Epithelial cell of proximal tubule (primary cell): Measurements from ENCODE around the gene STAB1. TPM values are rescaled to one million over a fixed set of nuclear protein-coding genes. Genes with fewer than 3 reads are reported as not detected.

Experiments
- DNase-seq: peaks from one replicate; pipeline ENCODE4 v3.0.0-alpha.2; 2011; ENCODE audit warnings: low read depth
- H3K4me3 ChIP-seq: 2 replicates; pipeline ENCODE4 v1.5.1; 2011; ENCODE audit warnings: low read depth, mild to moderate bottlenecking, low read length
- CTCF ChIP-seq: conservative IDR thresholded peaks from 2 replicates; pipeline ENCODE4 v1.5.1; 2012; ENCODE audit warnings: low read depth, mild to moderate bottlenecking, low read length
- total RNA-seq: library from RNA; depleted of rRNA; stranded (reverse); fragments of >200 nt; gene quantifications from 2 replicates; pipeline ENCODE4 v1.2.3, GENCODE V29; 2015

The STAB1 gene
- total RNA-seq, 1 donor from 2014 or later, result 0.52 TPM

- no peak for DNase-seq
- no peak overlapping the region for H3K4me3 ChIP-seq
- TF ChIP-seq CTCF, result no peak
Observed at GRCh38 chr3:52546111-52546901, 51.2 kb downstream of the STAB1 start.

GRCh38 chr3:52547143-52547542, 52.0 kb downstream of the STAB1 start:
- no peak overlapping the region for H3K4me3 ChIP-seq
- DNase-seq, result no peak
- TF ChIP-seq CTCF, result no peak

GRCh38 chr3:52551118-52551517, 56.0 kb downstream of the STAB1 start:
- TF ChIP-seq CTCF, result no peak
- DNase-seq, result no peak
- H3K4me3 ChIP-seq, result no peak overlapping the region

GRCh38 chr3:52552089-52552488, 57.0 kb downstream of the STAB1 start:
- H3K4me3 ChIP-seq, result no peak overlapping the region
- no peak for TF ChIP-seq CTCF
- no peak for DNase-seq

- no peak overlapping the region for H3K4me3 ChIP-seq
- no peak for DNase-seq
- no peak for TF ChIP-seq CTCF
Observed at GRCh38 chr3:52554026-52554755, 59.1 kb downstream of the STAB1 start.

GRCh38 chr3:52555056-52555455, 59.9 kb downstream of the STAB1 start:
- no peak overlapping the region for H3K4me3 ChIP-seq
- TF ChIP-seq CTCF, result no peak
- DNase-seq, result no peak
